Spinal cord (tissue), 10 donors: Measurements from ENCODE around the gene CRTC1. TPM values are rescaled to one million over a fixed set of nuclear protein-coding genes. Genes with fewer than 3 reads are reported as not detected.

Source experiments
- DNase-seq, 6 donors: peaks; one replicate each; pipeline versions ENCODE4 v3.0.0 to v3.0.0-alpha.2; 2013 to 2015; ENCODE audit warnings: low spot score in 6 of 6, low read depth in 4 of 6
- H3K27ac ChIP-seq: one replicate; pipeline ENCODE4 v1.5.1; 2013; ENCODE audit warnings: low read depth, low read length, control low read depth
- H3K27me3 ChIP-seq: one replicate; pipeline ENCODE4 v1.6.1; 2013; ENCODE audit warnings: low read length; ENCODE audit not compliant: control insufficient read depth, insufficient read depth
- H3K36me3 ChIP-seq: one replicate; pipeline ENCODE4 v1.6.1; 2013; ENCODE audit warnings: low read length; ENCODE audit not compliant: control insufficient read depth, insufficient read depth
- H3K4me1 ChIP-seq: one replicate; pipeline ENCODE4 v1.6.1; 2013; ENCODE audit warnings: low read length; ENCODE audit not compliant: control insufficient read depth, insufficient read depth
- H3K4me3 ChIP-seq: one replicate; pipeline ENCODE4 v1.5.1; 2013; ENCODE audit warnings: low read depth, low read length, control low read depth
- H3K9me3 ChIP-seq: one replicate; pipeline ENCODE4 v1.6.1; 2013; ENCODE audit warnings: low read length; ENCODE audit not compliant: control insufficient read depth, insufficient read depth
- WGBS: methylation state at CpG from one replicate; pipeline ENCODE4 v1.1.5; 2013; ENCODE audit warnings: missing lambda C conversion rate; ENCODE audit not compliant: insufficient coverage; 5-methylcytosine and 5-hydroxymethylcytosine counted together
- polyA plus RNA-seq, 2 donors: library from polyadenylated mRNA; unstranded; fragments of 120-200 nt; gene quantifications; one replicate each; pipeline ENCODE4 v1.2.1, GENCODE V29; 2013; ENCODE audit not compliant: insufficient read length in 2 of 2
- total RNA-seq, 2 donors: library from RNA; depleted of rRNA in 1 of 2; stranded (reverse); fragments of 120-200 nt in 1 of 2; fragments of >200 nt in 1 of 2; gene quantifications; one replicate each; pipeline versions ENCODE4 v1.2.3 to v1.2.4, GENCODE V29; 2013 to 2014
- donor health status: healthy.

CRTC1 gene
- total and polyA plus RNA-seq, 4 donors = 5.6 to 45.3 (median 26.3) TPM

DNA sequence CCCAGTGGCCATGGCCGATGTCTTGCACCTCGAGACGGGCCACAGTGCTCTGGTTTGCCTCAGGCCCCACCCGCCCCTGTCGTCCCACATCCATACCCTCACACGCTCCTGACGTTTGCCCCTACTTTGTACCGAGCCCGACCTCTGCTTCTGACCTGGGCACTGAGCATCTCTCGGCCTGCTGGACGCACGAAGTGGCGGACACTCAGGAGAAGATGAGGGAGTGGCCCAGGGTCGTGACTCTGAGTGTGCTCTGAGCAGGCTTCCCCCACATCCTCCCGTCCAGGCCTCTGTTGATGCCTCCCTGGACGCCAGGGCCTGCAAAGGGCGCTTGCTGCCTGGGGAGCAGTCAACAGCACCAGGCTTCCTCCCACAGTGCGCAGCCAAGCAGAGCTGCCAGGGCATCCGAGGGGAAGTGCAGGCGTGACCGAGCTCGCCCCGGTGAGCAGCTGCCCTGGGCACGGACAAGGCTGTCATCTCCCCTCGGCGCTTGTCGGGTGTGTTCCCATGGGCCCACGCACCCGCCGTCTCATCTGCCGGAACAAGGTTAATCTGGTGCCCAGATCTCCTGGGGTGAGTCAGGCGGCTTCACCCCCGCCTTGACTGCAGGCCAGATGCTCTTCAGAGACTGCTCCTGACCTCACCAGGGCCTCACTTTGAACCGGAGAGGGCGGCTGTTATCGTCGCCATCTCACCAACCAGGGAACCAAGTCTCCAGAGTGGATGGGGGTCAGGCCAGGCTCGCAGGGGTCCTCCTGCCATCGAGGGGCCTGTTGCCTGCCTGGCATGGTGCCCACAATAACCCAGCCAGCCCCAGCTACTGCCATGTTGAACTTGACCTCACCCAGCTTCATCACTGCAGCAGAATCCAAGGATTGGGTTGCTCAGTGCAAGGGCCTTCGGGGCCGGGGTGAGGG lies 80.5 kb downstream of the CRTC1 start:
- WGBS = 82% methylated on average over 36 of the region's 41 CpGs
- no peak overlapping the region for H3K27ac ChIP-seq

GRCh38 chr19:18764591-18765051 lies 81.1 kb downstream of the CRTC1 start:
- no peak for DNase-seq
- H3K4me3 ChIP-seq = no peak overlapping the region
- no peaks in the 10 kb centered on the region for H3K27me3 ChIP-seq
- 77% methylated on average over 4 of the region's 4 CpGs for WGBS
- peaks cover 82% of the 10 kb centered on the region for H3K36me3 ChIP-seq
- no peak overlapping the region for H3K27ac ChIP-seq
- H3K4me1 ChIP-seq = peaks cover 51% of the 10 kb centered on the region
- H3K9me3 ChIP-seq = no peaks in the 10 kb centered on the region

More for the DNA sequence above, 80.5 kb downstream of the CRTC1 start:
- no peaks in the 10 kb centered on the region for H3K27me3 ChIP-seq
- peaks cover 51% of the 10 kb centered on the region for H3K4me1 ChIP-seq
- no peak for DNase-seq
- no peak overlapping the region for H3K4me3 ChIP-seq
- H3K36me3 ChIP-seq = peaks cover 82% of the 10 kb centered on the region
- no peaks in the 10 kb centered on the region for H3K9me3 ChIP-seq

GRCh38 chr19:18765224-18765623 lies 81.7 kb downstream of the CRTC1 start:
- Histone ChIP-seq H3K4me3 (no peak overlapping the region), H3K27me3 (no peaks in the 10 kb centered on the region), H3K36me3 (peaks cover 82% of the 10 kb centered on the region), H3K27ac (no peak overlapping the region), H3K9me3 (no peaks in the 10 kb centered on the region), H3K4me1 (peaks cover 49% of the 10 kb centered on the region)
- 92% methylated on average over 2 of the region's 8 CpGs for WGBS
- DNase-seq = no peak

GRCh38 chr19:18768046-18768771 lies 84.7 kb downstream of the CRTC1 start:
- Histone ChIP-seq H3K4me3 (no peak overlapping the region), H3K27me3 (no peaks in the 10 kb centered on the region), H3K36me3 (peaks cover 85% of the 10 kb centered on the region), H3K27ac (no peak overlapping the region), H3K4me1 (peaks cover 19% of the 10 kb centered on the region), H3K9me3 (no peaks in the 10 kb centered on the region)
- peak in 1 of 6 donors; percentile 5 for DNase-seq
- WGBS = 71% methylated on average over 13 of the region's 30 CpGs

GRCh38 chr19:18768997-18769891 lies 85.8 kb downstream of the CRTC1 start:
- H3K27me3 ChIP-seq = no peaks in the 10 kb centered on the region
- peaks cover 10% of the 10 kb centered on the region for H3K4me1 ChIP-seq
- H3K9me3 ChIP-seq = no peaks in the 10 kb centered on the region
- H3K27ac ChIP-seq = no peak overlapping the region
- no peak overlapping the region for H3K4me3 ChIP-seq
- peaks cover 88% of the 10 kb centered on the region for H3K36me3 ChIP-seq
- no peak for DNase-seq
- WGBS = 88% methylated on average over 23 of the region's 24 CpGs

DNA sequence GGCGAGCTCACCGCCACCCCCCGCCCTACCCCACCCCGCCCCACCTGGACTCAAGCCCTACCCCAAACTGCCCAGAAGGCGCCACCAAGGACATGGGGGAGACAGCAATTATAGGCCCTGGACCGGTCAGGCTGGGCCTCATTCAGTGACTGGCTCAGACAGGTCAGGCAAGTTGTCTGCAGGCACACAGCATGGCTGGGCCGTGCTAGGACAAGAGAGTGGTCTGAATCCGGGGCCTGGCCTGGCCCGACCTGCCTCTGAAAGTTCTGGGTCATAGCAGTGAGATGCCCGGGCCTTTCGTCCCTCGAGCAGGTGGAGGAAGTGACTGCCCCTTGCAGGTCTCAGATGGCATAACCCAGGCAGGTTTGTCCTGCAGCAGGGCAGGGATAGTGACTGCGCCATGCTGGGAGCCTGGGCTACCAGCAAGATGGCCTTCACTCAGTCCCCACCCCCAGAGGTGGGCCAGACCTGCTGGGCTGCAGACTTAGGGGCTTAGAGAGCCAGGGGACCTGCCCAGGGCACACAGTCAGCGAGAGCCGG lies 86.6 kb downstream of the CRTC1 start:
- Histone ChIP-seq H3K4me1 (peaks cover 6% of the 10 kb centered on the region), H3K27me3 (no peaks in the 10 kb centered on the region), H3K36me3 (peaks cover 89% of the 10 kb centered on the region), H3K4me3 (no peak overlapping the region), H3K9me3 (no peaks in the 10 kb centered on the region), H3K27ac (no peak overlapping the region)
- DNase-seq = no peak
- 93% methylated on average over 11 of the region's 15 CpGs for WGBS

GRCh38 chr19:18770663-18771327 lies 87.3 kb downstream of the CRTC1 start:
- Histone ChIP-seq H3K4me3 (no peak overlapping the region), H3K27me3 (no peaks in the 10 kb centered on the region), H3K27ac (no peak overlapping the region), H3K4me1 (peaks cover 6% of the 10 kb centered on the region), H3K9me3 (no peaks in the 10 kb centered on the region), H3K36me3 (peaks cover 89% of the 10 kb centered on the region)
- WGBS = 88% methylated on average over 13 of the region's 13 CpGs
- no peak for DNase-seq

DNA sequence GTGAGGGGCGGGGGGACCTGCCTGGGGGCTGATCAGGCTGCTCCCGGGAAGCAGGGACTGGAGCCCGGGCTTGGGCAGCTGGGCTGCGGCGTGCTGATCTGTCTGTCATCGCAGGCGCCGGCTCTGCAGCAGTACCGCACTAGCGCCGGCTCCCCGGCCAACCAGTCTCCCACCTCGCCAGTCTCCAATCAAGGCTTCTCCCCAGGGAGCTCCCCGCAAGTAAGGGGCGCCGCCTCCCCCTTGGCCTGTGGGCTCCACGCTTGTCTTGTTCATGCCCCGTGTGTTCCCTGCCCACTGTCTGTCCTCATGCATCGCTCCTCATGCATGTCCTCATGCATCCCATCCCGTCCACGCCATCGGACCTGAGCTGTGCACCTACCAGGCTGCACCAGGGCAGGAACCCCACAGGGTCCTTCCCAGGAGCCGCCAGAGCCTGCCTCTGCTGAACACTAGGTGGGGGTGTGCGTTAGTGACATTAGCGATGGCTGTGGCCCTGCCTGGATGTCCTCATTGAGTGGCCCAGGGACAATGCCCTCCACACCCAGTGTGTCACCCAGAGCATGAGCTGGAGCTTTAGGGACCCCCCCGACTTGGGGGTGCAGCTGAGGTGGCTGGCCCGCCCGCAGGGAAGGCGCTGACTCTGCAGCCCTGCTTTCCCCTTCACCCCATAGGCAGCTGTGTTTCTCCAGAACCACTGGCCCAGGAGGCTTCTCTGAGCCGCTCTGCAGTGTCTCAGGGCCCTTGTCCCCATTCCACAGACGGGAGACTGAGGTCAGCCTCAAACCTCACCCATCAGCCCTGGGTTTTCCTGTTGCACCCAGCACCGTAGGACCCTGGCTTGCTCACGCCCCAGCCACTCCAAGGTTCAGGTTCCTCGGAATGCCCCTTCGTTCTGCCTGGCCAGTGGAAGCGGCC lies 88.1 kb downstream of the CRTC1 start:
- DNase-seq = no peak
- H3K4me1 ChIP-seq = peaks cover 6% of the 10 kb centered on the region
- no peak overlapping the region for H3K4me3 ChIP-seq
- H3K27me3 ChIP-seq = peaks cover 3% of the 10 kb centered on the region
- H3K27ac ChIP-seq = no peak overlapping the region
- WGBS = 87% methylated on average over 35 of the region's 36 CpGs
- H3K9me3 ChIP-seq = no peaks in the 10 kb centered on the region
- peaks cover 91% of the 10 kb centered on the region for H3K36me3 ChIP-seq
